Spleen (tissue), 11 donors: ENCODE measurements around the gene TFF1. TPM values are rescaled to one million over a fixed set of nuclear protein-coding genes. Genes with fewer than 3 reads are reported as not detected.

Experiments used
- DNase-seq: peaks from one replicate; pipeline ENCODE4 v3.0.0-alpha.2; 2020
- H3K27ac ChIP-seq, 8 donors: fragments of 200-600 bp; sonication (generic) in 7 of 8; 1 replicate in 4 of 8; 2 replicates in 4 of 8; pipeline versions ENCODE4 v1.5.0 to v1.8.0; 2016 to 2021; ENCODE audit warnings: inconsistent platforms in 4 of 8, mild to moderate bottlenecking in 4 of 8, moderate library complexity in 1 of 8
- H3K27me3 ChIP-seq, 7 donors: fragments of 200-600 bp; sonication (generic) in 6 of 7; replicated peaks in 1 of 7; 1 replicate in 4 of 7; 2 replicates in 3 of 7; pipeline versions ENCODE4 v1.5.0 to v1.8.0; 2016 to 2021; ENCODE audit warnings: inconsistent platforms in 3 of 7, mild to moderate bottlenecking in 1 of 7
- H3K36me3 ChIP-seq, 6 donors: fragments of 200-600 bp; sonication (generic) in 5 of 6; 1 replicate in 4 of 6; 2 replicates in 2 of 6; pipeline versions ENCODE4 v1.5.0 to v1.8.0; 2016 to 2021; ENCODE audit warnings: inconsistent platforms in 2 of 6
- H3K4me1 ChIP-seq, 6 donors: fragments of 200-600 bp; sonication (generic) in 5 of 6; 1 replicate in 3 of 6; 2 replicates in 3 of 6; pipeline versions ENCODE4 v1.5.0 to v1.8.0; 2016 to 2021; ENCODE audit warnings: inconsistent platforms in 3 of 6
- H3K4me3 ChIP-seq, 8 donors: fragments of 200-600 bp; sonication (generic) in 7 of 8; 1 replicate in 4 of 8; 2 replicates in 4 of 8; pipeline versions ENCODE4 v1.5.0 to v1.8.0; 2016 to 2021; ENCODE audit warnings: inconsistent platforms in 4 of 8, mild to moderate bottlenecking in 4 of 8, moderate library complexity in 2 of 8
- H3K9me3 ChIP-seq, 8 donors: fragments of 200-600 bp; sonication (generic) in 7 of 8; 1 replicate in 4 of 8; 2 replicates in 4 of 8; pipeline versions ENCODE4 v1.5.0 to v1.8.0; 2016 to 2021; ENCODE audit warnings: inconsistent platforms in 4 of 8
- CTCF ChIP-seq, 11 experiments: fragments of 200-600 bp in 7 of 11; fragments of 450-650 bp in 4 of 11; sonication (generic) in 4 of 11; IDR thresholded peaks in 8 of 11; conservative IDR thresholded peaks in 3 of 11; 1 replicate in 7 of 11; 2 replicates in 4 of 11; pipeline versions ENCODE4 v1.4.0 to v1.8.0; 2016 to 2021; ENCODE audit warnings: antibody characterized with exemption in 11 of 11, inconsistent platforms in 4 of 11, mild to moderate bottlenecking in 1 of 11
- POLR2A ChIP-seq, 3 donors: fragments of 450-650 bp; IDR thresholded peaks; one replicate each; pipeline ENCODE4 v1.5.1; 2017; ENCODE audit warnings: antibody characterized with exemption in 3 of 3, mild to moderate bottlenecking in 1 of 3
- POLR2AphosphoS5 ChIP-seq, 3 donors: sonication (generic); formaldehyde crosslinking; IDR thresholded peaks; one replicate each; pipeline ENCODE4 v1.5.1; 2017; ENCODE audit warnings: antibody characterized with exemption in 3 of 3
- WGBS, 5 donors: extraction: QIAGEN DNeasy Blood & Tissue Kit in 3 of 5; methylation state at CpG; one replicate each; pipeline versions ENCODE4 v1.1.5 to v1.1.7; 2013 to 2018; 5-methylcytosine and 5-hydroxymethylcytosine counted together
- intact Hi-C: fragments of 100-400 bp; cut with DNase I; formaldehyde crosslinking; loops from one replicate; pipeline ENCODE4 v1.15.0; 2023; ENCODE audit warnings: low total_unique reads
- polyA plus RNA-seq, 3 donors: library from polyadenylated mRNA; stranded (reverse); fragments of 200-250 nt; gene quantifications; one replicate each; pipeline ENCODE4 v1.2.1, GENCODE V29; 2013
- total RNA-seq, 7 donors: library from RNA; depleted of rRNA in 3 of 7; stranded (reverse); fragments of >200 nt in 3 of 7; fragmentation: NEBNext Ultra II Directional in 4 of 7; extraction: Animal tissue kit (Norgen Biotek cat#: 25700) in 4 of 7; gene quantifications; one replicate each; pipeline versions ENCODE4 v1.1.0 to v1.2.1, GENCODE V29; 2016 to 2021
- donor health status: healthy with polysubstance abuse.
- donor health status: DM: no; HTN: no; CAD: no; lungs with moderate emphysema.
- donor health status: DM: no; HTN: no; CAD: no.
- donor health status: Bipolar disorder and iron deficiency.
- donor health status: healthy.
- donor health status: DM: no; HTN: no; CAD: no.
- donor health status: DM: yes; HTN: yes; CAD: no.

TFF1 gene
- total and polyA plus RNA-seq, 10 donors: not detected

- DNase-seq: peak; percentile 37
- 78 to 88% (median 81%) methylated on average over 18 to 19 of the region's 19 CpGs for WGBS, 5 donors
- H3K27me3 ChIP-seq: peaks cover 0 to 5% (median 0%) of the 10 kb centered on the region in 7 donors
- no peak overlapping the region for H3K27ac ChIP-seq
- TF ChIP-seq POLR2AphosphoS5 (IDR thresholded peaks at IDR 0.05) (no peak), CTCF (IDR thresholded peaks at IDR 0.05 in 8 of 11, conservative IDR thresholded peaks at IDR 0.05 in 3 of 11) (no peak), POLR2A (IDR thresholded peaks at IDR 0.05) (no peak)
- intact Hi-C loops: no loop called here
- no peak overlapping the region for H3K4me3 ChIP-seq
- peaks cover 0 to 14% (median 5%) of the 10 kb centered on the region in 6 donors for H3K4me1 ChIP-seq
- peaks cover 0 to 11% (median 4%) of the 10 kb centered on the region in 8 donors for H3K9me3 ChIP-seq
- no peaks in the 10 kb centered on the region for H3K36me3 ChIP-seq
Observed at GRCh38 chr21:42396799-42397745, 30.7 kb upstream of the TFF1 start.

- H3K4me3 ChIP-seq: no peak within 1 kb of the TSS
Observed at GRCh38 chr21:42395905-42396651, 29.7 kb upstream of the TFF1 start, which contains the start of gene TMPRSS3. TMPRSS3 (minus strand) TSS chr21:42396052; CDS start chr21:42395417, 635 bp downstream.

GRCh38 chr21:42395302-42395701 is 29.0 kb upstream of the TFF1 start:
- TF ChIP-seq POLR2A (IDR thresholded peaks at IDR 0.05): no peak
- no peak for TF ChIP-seq CTCF (IDR thresholded peaks at IDR 0.05 in 8 of 11, conservative IDR thresholded peaks at IDR 0.05 in 3 of 11)
- TF ChIP-seq POLR2AphosphoS5 (IDR thresholded peaks at IDR 0.05): no peak
- Histone ChIP-seq H3K36me3 (no peaks in the 10 kb centered on the region), H3K4me1 (peaks cover 0 to 14% (median 3%) of the 10 kb centered on the region in 6 donors), H3K27ac (no peak overlapping the region), H3K9me3 (no peaks in the 10 kb centered on the region), H3K4me3 (no peak overlapping the region), H3K27me3 (peaks cover 0 to 5% (median 0%) of the 10 kb centered on the region in 7 donors)
- 90 to 94% (median 91%) methylated on average over 11 of the region's 11 CpGs for WGBS, 5 donors
- DNase-seq: peak; percentile 4
- intact Hi-C loops: no loop called here

More at GRCh38 chr21:42395905-42396651, 29.7 kb upstream of the TFF1 start, which contains the start of gene TMPRSS3:
- Histone ChIP-seq H3K9me3 (peaks cover 0 to 1% (median 0%) of the 10 kb centered on the region in 8 donors), H3K4me1 (peaks cover 0 to 14% (median 3%) of the 10 kb centered on the region in 6 donors), H3K36me3 (no peaks in the 10 kb centered on the region), H3K27me3 (peaks cover 0 to 5% (median 0%) of the 10 kb centered on the region in 7 donors), H3K27ac (no peak within 1 kb of the TSS)
- WGBS, 5 donors: 84 to 90% (median 88%) methylated on average over 17 of the region's 17 CpGs
- TF ChIP-seq POLR2AphosphoS5 (IDR thresholded peaks at IDR 0.05) (no peak), POLR2A (IDR thresholded peaks at IDR 0.05) (no peak), CTCF (IDR thresholded peaks at IDR 0.05 in 8 of 11, conservative IDR thresholded peaks at IDR 0.05 in 3 of 11) (no peak)
- intact Hi-C loops: no loop called here
- peak; percentile 36 for DNase-seq
